B cell (primary cell): ENCODE data around the gene KRT23. TPM values are rescaled to one million over a fixed set of nuclear protein-coding genes. Genes with fewer than 3 reads are reported as not detected.

Experiments
- ATAC-seq: fragments of 200-7000 bp; cut with Tn5 transposase; one replicate; pipeline ENCODE4 v1.10.0; 2021; ENCODE audit warnings: low read depth, mild to moderate bottlenecking, moderate number of reproducible peaks, moderate library complexity
- CTCF ChIA-PET: fragments of 350-600 bp; sonication (Branson Sonifier 250); formaldehyde crosslinking; loops from one replicate; lab custom pipeline; 2021; ENCODE audit warnings: antibody characterized with exemption, inconsistent platforms; lab: Charles Lee
- POLR2A ChIA-PET: fragments of 350-600 bp; sonication (Branson Sonifier 250); formaldehyde crosslinking; loops from one replicate; lab custom pipeline; 2021; ENCODE audit warnings: antibody characterized with exemption; lab: Charles Lee
- DNase-seq: peaks from one replicate; pipeline ENCODE4 v3.0.0; 2013
- H2AFZ ChIP-seq: 2 replicates; pipeline ENCODE4 v1.6.1; 2012; ENCODE audit warnings: mild to moderate bottlenecking, low read depth, low read length; ENCODE audit not compliant: insufficient read depth, poor library complexity, severe bottlenecking
- H3K27ac ChIP-seq, 2 donors: 1 replicate in 1 of 2; 2 replicates in 1 of 2; pipeline ENCODE4 v1.5.1; 2012 to 2013; ENCODE audit warnings: low read length in 2 of 2, mild to moderate bottlenecking in 2 of 2, moderate library complexity in 1 of 2
- H3K27me3 ChIP-seq, 4 experiments: fragments of 200-600 bp in 1 of 4; sonication (generic) in 1 of 4; replicated peaks in 1 of 4; 1 replicate in 2 of 4; 2 replicates in 2 of 4; pipeline versions ENCODE4 v1.6.1 to v1.7.0; 2013 to 2016; ENCODE audit warnings: low read length in 3 of 4, mild to moderate bottlenecking in 2 of 4, mixed read lengths in 1 of 4, moderate library complexity in 1 of 4; ENCODE audit not compliant: insufficient read depth in 4 of 4, control insufficient read depth in 3 of 4; ENCODE audit errors: control extremely low read depth in 1 of 4
- H3K36me3 ChIP-seq, 2 experiments: replicated peaks in 1 of 2; 1 replicate in 1 of 2; 2 replicates in 1 of 2; pipeline versions ENCODE4 v1.6.1 to v1.7.1; 2013; ENCODE audit warnings: low read length in 1 of 2; ENCODE audit not compliant: insufficient read depth in 2 of 2, control insufficient read depth in 1 of 2; ENCODE audit errors: control extremely low read depth in 1 of 2, extremely low read depth in 1 of 2
- H3K4me1 ChIP-seq, 2 donors: fragments of 200-600 bp in 1 of 2; sonication (generic) in 1 of 2; 1 replicate in 1 of 2; 2 replicates in 1 of 2; pipeline versions ENCODE4 v1.5.1 to v1.6.1; 2013 to 2017; ENCODE audit warnings: low read length in 2 of 2; ENCODE audit not compliant: control insufficient read depth in 2 of 2, insufficient read depth in 2 of 2
- H3K4me2 ChIP-seq: replicated peaks from 2 replicates; pipeline ENCODE3; 2012; ENCODE audit warnings: mild to moderate bottlenecking, low read depth, low read length; ENCODE audit not compliant: poor library complexity, severe bottlenecking
- H3K4me3 ChIP-seq, 5 experiments: fragments of 200-600 bp in 1 of 5; sonication (generic) in 1 of 5; 1 replicate in 3 of 5; 2 replicates in 2 of 5; pipeline versions ENCODE4 v1.5.1 to v1.7.0; 2011 to 2016; ENCODE audit warnings: low read length in 4 of 5, mild to moderate bottlenecking in 4 of 5, low read depth in 2 of 5, control low read depth in 1 of 5, moderate library complexity in 1 of 5; ENCODE audit not compliant: insufficient read depth in 1 of 5; ENCODE audit errors: control extremely low read depth in 1 of 5, extremely low read depth in 1 of 5
- H3K79me2 ChIP-seq: fragments of 200-600 bp; sonication (generic); one replicate; pipeline ENCODE4 v1.6.0; 2016; ENCODE audit warnings: low read length; ENCODE audit not compliant: control insufficient read depth, insufficient read depth
- H3K9ac ChIP-seq: fragments of 200-600 bp; sonication (generic); 2 replicates; pipeline ENCODE4 v1.6.1; 2017; ENCODE audit warnings: mild to moderate bottlenecking, low read length, moderate library complexity
- H3K9me3 ChIP-seq, 3 donors: one replicate each; pipeline versions ENCODE4 v1.6.1 to v1.7.1; 2013; ENCODE audit warnings: low read length in 2 of 3; ENCODE audit not compliant: control insufficient read depth in 2 of 3, insufficient read depth in 1 of 3; ENCODE audit errors: control extremely low read depth in 1 of 3
- H4K20me1 ChIP-seq: 2 replicates; pipeline ENCODE4 v1.6.0; 2012; ENCODE audit warnings: mild to moderate bottlenecking, low read length; ENCODE audit not compliant: insufficient read depth, control insufficient read depth, poor library complexity, severe bottlenecking
- H3K27ac Mint-ChIP-seq: one replicate; pipeline ENCODE4 v1.8.0; 2021; ENCODE audit warnings: mixed read lengths
- H3K27me3 Mint-ChIP-seq: one replicate; pipeline ENCODE4 v1.8.0; 2021; ENCODE audit warnings: mixed read lengths
- H3K4me1 Mint-ChIP-seq: one replicate; pipeline ENCODE4 v1.8.0; 2021; ENCODE audit warnings: mixed read lengths
- H3K4me3 Mint-ChIP-seq: one replicate; pipeline ENCODE4 v1.8.0; 2021; ENCODE audit warnings: mixed read lengths
- H3K9me3 Mint-ChIP-seq: one replicate; pipeline ENCODE4 v1.8.0; 2022; ENCODE audit warnings: mixed read lengths; ENCODE audit not compliant: insufficient read depth
- CTCF ChIP-seq: fragments of 200-600 bp; IDR thresholded peaks from one replicate; pipeline ENCODE4 v1.8.0; 2022; ENCODE audit warnings: antibody characterized with exemption, mild to moderate bottlenecking
- EZH2 ChIP-seq: IDR thresholded peaks from 2 replicates; pipeline ENCODE4 v1.6.1; 2012; ENCODE audit warnings: borderline replicate concordance, low read depth, mild to moderate bottlenecking, moderate library complexity, low read length; ENCODE audit not compliant: insufficient read depth, poor library complexity, severe bottlenecking
- WGBS: methylation state at CpG from one replicate; pipeline ENCODE4 v1.1.5; 2013; ENCODE audit warnings: missing lambda C conversion rate; ENCODE audit not compliant: insufficient coverage; 5-methylcytosine and 5-hydroxymethylcytosine counted together
- intact Hi-C: fragments of 100-400 bp; cut with micrococcal nuclease; formaldehyde crosslinking; loops from one replicate; pipeline ENCODE4 v1.10.0; 2022
- polyA plus RNA-seq: library from polyadenylated mRNA; depleted of rRNA; stranded (reverse); fragments of >200 nt; gene quantifications from 2 replicates; pipeline ENCODE4 v1.2.3, GENCODE V29; 2012
- total RNA-seq, 2 donors: library from RNA; stranded (reverse); fragments of 120-200 nt in 1 of 2; gene quantifications; 1 replicate in 1 of 2; 2 replicates in 1 of 2; pipeline versions ENCODE4 v1.2.3 to v1.2.4, GENCODE V29; 2013 to 2022

The KRT23 gene
- total and polyA plus RNA-seq, 2 donors (not counting 1 experiment from before 2014, with no cell fraction given): 0.06 TPM; not detected in 1

- Mint-ChIP-seq H3K4me1 (no peaks in the 10 kb centered on the region), H3K4me3 (no peak overlapping the region), H3K27me3 (peaks cover 45% of the 10 kb centered on the region), H3K27ac (no peak overlapping the region), H3K9me3 (no peaks in the 10 kb centered on the region)
- Histone ChIP-seq H3K27ac (no peak overlapping the region), H3K27me3 (peaks cover 0 to 17% (median 5%) of the 10 kb centered on the region in 4 experiments), H3K4me3 (no peak overlapping the region), H3K9me3 (no peaks in the 10 kb centered on the region), H3K9ac (no peak overlapping the region), H4K20me1 (no peaks in the 10 kb centered on the region), H3K4me1 (no peaks in the 10 kb centered on the region), H3K79me2 (no peaks in the 10 kb centered on the region), H3K36me3 (no peaks in the 10 kb centered on the region), H2AFZ (no peak overlapping the region), H3K4me2 (no peak overlapping the region)
- intact Hi-C loops: loop anchor here (1.0 kb wide), 4 partner anchors 413 to 753 kb away; no protein-coding TSS in a partner anchor
- 100% methylated on average over 1 of the region's 4 CpGs for WGBS
- CTCF ChIA-PET: interaction anchor here (0.5 to 6.6 kb wide), 7 partner anchors 160 to 756 kb away, joined by 3 to 44 read pairs (median 15); no protein-coding TSS in a partner anchor
- POLR2A ChIA-PET: no interaction called here
- ATAC-seq (no peak), DNase-seq (no peak)
- TF ChIP-seq CTCF: no peak
- no peak for TF ChIP-seq EZH2
Measured at GRCh38 chr17:40909755-40910154, 27.7 kb downstream of the KRT23 start.

GRCh38 chr17:40909351-40909750 lies 28.1 kb downstream of the KRT23 start:
- H3K27ac ChIP-seq: no peak overlapping the region
- H2AFZ ChIP-seq: no peak overlapping the region
- intact Hi-C loops: loop anchor here (1.0 kb wide), 4 partner anchors 413 to 753 kb away; no protein-coding TSS in a partner anchor
- H4K20me1 ChIP-seq: no peaks in the 10 kb centered on the region
- H3K4me1 ChIP-seq: no peaks in the 10 kb centered on the region
- ChIA-PET CTCF (interaction anchor here (1.0 to 6.6 kb wide), 5 partner anchors 413 to 754 kb away, joined by 3 to 44 read pairs (median 16); no protein-coding TSS in a partner anchor), POLR2A (no interaction called here)
- TF ChIP-seq EZH2 (no peak), CTCF (peak; percentile 76)
- no peak overlapping the region for H3K4me3 ChIP-seq
- H3K4me1 Mint-ChIP-seq: no peaks in the 10 kb centered on the region
- no peaks in the 10 kb centered on the region for H3K9me3 Mint-ChIP-seq
- H3K27me3 Mint-ChIP-seq: peaks cover 49% of the 10 kb centered on the region
- H3K79me2 ChIP-seq: no peaks in the 10 kb centered on the region
- DNase-seq (peak; percentile 78), ATAC-seq (peak; percentile 70)
- WGBS: 0% methylated on average over 1 of the region's 5 CpGs
- no peak overlapping the region for H3K4me3 Mint-ChIP-seq
- no peak overlapping the region for H3K4me2 ChIP-seq
- peaks cover 0 to 17% (median 5%) of the 10 kb centered on the region in 4 experiments for H3K27me3 ChIP-seq
- no peaks in the 10 kb centered on the region for H3K9me3 ChIP-seq
- H3K36me3 ChIP-seq: no peaks in the 10 kb centered on the region
- H3K27ac Mint-ChIP-seq: no peak overlapping the region
- no peak overlapping the region for H3K9ac ChIP-seq
